ENCODE results near the gene GABARAP.

GABARAP gene

GRCh38 chr17:7215136-7215638 is 27.1 kb downstream of the GABARAP start (continued):
- no peak for TF ChIP-seq ZNF585B (tag by site-specific recombination; IDR thresholded peaks at IDR 0.05)
- 0 out of 2 replicates have a peak, but pooled peaks have one; percentile 23 for TF ChIP-seq PBX3 (CRISPR knock-in tag; IDR thresholded peaks at IDR 0.05)
- TF ChIP-seq PRDM2 (tag by site-specific recombination; IDR thresholded peaks at IDR 0.05; ENCODE audit: borderline replicate concordance), result no peak
- peak; percentile 96 for TF ChIP-seq ZBTB20 (tag by site-specific recombination; IDR thresholded peaks at IDR 0.05)
- no peak for TF ChIP-seq ZNF701 (tag by site-specific recombination; IDR thresholded peaks at IDR 0.05)
- TF ChIP-seq ZNF600 (tag by site-specific recombination; IDR thresholded peaks at IDR 0.05), result peak; percentile 44; the same call in 1 of the 2 replicates
- no peak for TF ChIP-seq ZNF747 (tag by site-specific recombination; IDR thresholded peaks at IDR 0.05)
- TF ChIP-seq, protein P1, sequence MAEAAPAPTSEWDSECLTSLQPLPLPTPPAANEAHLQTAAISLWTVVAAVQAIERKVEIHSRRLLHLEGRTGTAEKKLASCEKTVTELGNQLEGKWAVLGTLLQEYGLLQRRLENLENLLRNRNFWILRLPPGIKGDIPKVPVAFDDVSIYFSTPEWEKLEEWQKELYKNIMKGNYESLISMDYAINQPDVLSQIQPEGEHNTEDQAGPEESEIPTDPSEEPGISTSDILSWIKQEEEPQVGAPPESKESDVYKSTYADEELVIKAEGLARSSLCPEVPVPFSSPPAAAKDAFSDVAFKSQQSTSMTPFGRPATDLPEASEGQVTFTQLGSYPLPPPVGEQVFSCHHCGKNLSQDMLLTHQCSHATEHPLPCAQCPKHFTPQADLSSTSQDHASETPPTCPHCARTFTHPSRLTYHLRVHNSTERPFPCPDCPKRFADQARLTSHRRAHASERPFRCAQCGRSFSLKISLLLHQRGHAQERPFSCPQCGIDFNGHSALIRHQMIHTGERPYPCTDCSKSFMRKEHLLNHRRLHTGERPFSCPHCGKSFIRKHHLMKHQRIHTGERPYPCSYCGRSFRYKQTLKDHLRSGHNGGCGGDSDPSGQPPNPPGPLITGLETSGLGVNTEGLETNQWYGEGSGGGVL (tag by site-specific recombination; IDR thresholded peaks at IDR 0.05), result no peak
- TF ChIP-seq ATF2 (tag by site-specific recombination; IDR thresholded peaks at IDR 0.05; ENCODE audit: low read depth), result no peak
- no peak for TF ChIP-seq ZNF280D (tag by site-specific recombination; IDR thresholded peaks at IDR 0.05)
- no peak for TF ChIP-seq GLIS1 (tag by site-specific recombination; IDR thresholded peaks at IDR 0.05)
